Vagina (tissue), 2 donors: Measurements from ENCODE around the gene TLK2.

Experiments used
- CTCF ChIP-seq, 3 experiments: fragments of 450-650 bp in 2 of 3; fragments of 200-600 bp in 1 of 3; sonication (generic) in 1 of 3; IDR thresholded peaks; one replicate each; pipeline ENCODE4 v1.5.1; 2017 to 2019; ENCODE audit warnings: antibody characterized with exemption in 3 of 3, mild to moderate bottlenecking in 2 of 3, moderate library complexity in 2 of 3
- POLR2AphosphoS5 ChIP-seq, 2 donors: sonication (generic); formaldehyde crosslinking; IDR thresholded peaks; one replicate each; pipeline ENCODE4 v1.9.0; 2017; ENCODE audit warnings: antibody characterized with exemption in 2 of 2, mild to moderate bottlenecking in 2 of 2, low read depth in 1 of 2; ENCODE audit not compliant: insufficient read depth in 1 of 2

GRCh38 chr17:62619417-62620155, 141.0 kb downstream of the TLK2 start:
- TF ChIP-seq POLR2AphosphoS5 (IDR thresholded peaks at IDR 0.05; ENCODE audit: insufficient read depth in 1 of 2, low read depth in 1 of 2) (no peak), CTCF (IDR thresholded peaks at IDR 0.05) (no peak)
